Left renal pelvis (tissue), 4 donors: ENCODE measurements around the gene DNAH11. TPM values are rescaled to one million over a fixed set of nuclear protein-coding genes. Genes with fewer than 3 reads are reported as not detected.
"Not testable (repeated sequence)": the region's sequence is repeated elsewhere in the genome, so short reads cannot be mapped to it uniquely, and the experiment has no call there.

ENCODE experiments used
- DNase-seq, 4 donors: peaks; one replicate each; pipeline ENCODE4 v3.0.0-alpha.2; 2013; ENCODE audit warnings: low read depth in 4 of 4, low spot score in 3 of 4
- polyA plus RNA-seq, 4 donors: library from polyadenylated mRNA; unstranded; fragments of 120-200 nt; gene quantifications; one replicate each; pipeline ENCODE4 v1.2.1, GENCODE V29; 2013; ENCODE audit not compliant: insufficient read length in 4 of 4

Gene DNAH11
- polyA plus RNA-seq, 4 donors: 2.3 to 23.3 (median 3.2) TPM

GRCh38 chr7:21867816-21868575 lies 325.2 kb downstream of the DNAH11 start:
- DNase-seq: no peak

- no peak for DNase-seq
These were observed 325.7 kb downstream of the DNAH11 start for GRCh38 chr7:21868576-21868850.

GRCh38 chr7:21869785-21870402 lies 327.1 kb downstream of the DNAH11 start:
- no peak for DNase-seq

DNA sequence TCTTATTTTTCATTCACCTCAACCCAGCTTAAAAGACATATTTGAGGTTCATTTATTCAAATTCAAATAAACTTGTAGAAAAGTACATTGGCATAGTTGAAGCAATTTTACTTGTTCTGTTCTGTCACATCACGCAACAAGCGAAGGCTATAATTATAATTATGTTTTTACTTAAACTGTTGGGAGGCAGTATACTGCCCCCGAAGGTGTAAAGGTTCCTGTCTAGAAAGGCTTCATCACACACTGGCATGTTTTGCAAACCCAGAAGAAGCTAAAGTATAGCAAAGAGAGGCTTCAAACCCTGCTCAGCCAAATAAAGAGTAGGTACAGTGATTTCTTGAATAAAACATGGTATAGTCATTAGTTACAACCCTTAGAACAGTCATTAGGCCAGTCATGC lies 340.2 kb downstream of the DNAH11 start:
- no peak for DNase-seq

DNA sequence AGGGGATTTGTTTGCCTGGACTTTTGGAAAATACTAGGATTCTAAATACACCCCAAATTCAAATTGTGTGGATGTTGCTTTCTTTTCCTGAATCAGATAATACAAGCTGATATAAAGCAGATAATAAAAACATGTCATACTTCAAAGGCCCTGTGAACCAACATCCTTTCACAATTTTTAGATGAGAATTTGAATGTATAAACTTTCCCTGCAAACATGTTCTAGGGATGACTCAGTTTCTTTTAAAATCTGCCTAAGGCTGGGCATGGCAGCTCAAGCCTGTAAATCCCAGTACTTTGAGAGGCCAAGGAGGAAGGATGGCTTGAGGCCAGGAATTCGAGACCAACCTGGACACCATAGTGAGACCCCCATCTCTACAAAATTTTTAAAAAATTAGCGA lies 340.7 kb downstream of the DNAH11 start:
- not testable (repeated sequence) for DNase-seq

DNA sequence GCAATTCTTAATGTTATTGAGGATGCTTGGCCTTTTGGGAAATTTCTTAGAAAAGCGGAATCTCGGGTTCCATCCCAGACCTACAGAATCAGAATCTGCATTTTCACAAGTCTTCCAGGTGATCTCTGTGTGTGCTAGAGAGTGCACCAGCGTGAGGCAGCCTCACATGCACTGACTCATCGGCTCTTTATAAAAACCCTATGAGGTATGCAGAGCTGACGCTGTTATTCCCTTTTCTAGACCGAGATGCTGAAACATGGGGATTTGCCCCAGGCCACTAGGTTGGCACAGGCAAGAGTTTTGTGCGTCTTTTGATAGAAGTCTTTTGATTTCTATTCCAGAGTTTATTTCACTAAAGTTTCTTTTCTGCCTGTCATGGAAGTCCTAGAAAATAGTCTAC lies 341.7 kb downstream of the DNAH11 start:
- no peak for DNase-seq

- DNase-seq: no peak
These were observed 343.6 kb downstream of the DNAH11 start for GRCh38 chr7:21886396-21886795.

DNA sequence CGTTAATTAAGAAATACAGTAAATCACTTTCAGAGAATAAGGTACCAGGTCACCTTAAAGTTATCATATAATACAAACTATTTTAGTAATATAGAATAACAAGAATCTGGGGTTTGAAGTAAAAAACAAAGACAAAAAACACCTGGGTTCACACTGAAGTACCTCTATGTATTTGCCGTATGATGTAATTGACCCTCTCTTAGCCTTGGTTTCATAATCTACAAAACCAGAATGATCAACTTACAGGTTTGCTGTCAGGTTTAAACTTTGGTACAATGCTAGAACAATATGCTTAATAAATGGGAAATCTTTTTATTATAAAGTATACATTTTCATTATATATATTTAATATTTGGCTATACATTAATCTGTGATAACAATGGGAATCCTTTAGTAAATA lies 344.5 kb downstream of the DNAH11 start:
- DNase-seq: no peak

GRCh38 chr7:21887779-21888178 lies 344.9 kb downstream of the DNAH11 start:
- no peak for DNase-seq

GRCh38 chr7:21891291-21891690 lies 348.5 kb downstream of the DNAH11 start:
- DNase-seq: peak; percentile 14 to 54 (median 29)

DNA sequence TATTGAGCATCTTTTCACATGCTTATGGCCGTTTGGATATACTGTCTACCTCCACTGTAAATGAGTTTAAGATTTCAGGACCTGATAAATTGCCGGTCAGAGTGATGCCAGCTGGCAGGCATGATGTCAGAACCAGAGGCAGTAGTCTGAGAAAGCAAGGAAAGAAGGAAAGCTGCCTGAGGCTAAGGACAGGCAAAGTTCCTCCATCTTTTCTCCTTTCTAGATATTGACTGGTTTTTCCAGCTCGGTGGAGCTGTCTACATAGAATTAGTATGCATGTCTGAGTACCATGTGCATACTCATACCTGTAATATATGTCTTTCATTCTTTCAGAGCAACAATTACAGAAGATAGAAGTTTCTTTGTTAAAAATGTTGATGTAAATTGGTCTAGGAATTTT lies 350.6 kb downstream of the DNAH11 start:
- no peak for DNase-seq

- DNase-seq: no peak
These were observed 355.6 kb downstream of the DNAH11 start for GRCh38 chr7:21898265-21898930.

DNA sequence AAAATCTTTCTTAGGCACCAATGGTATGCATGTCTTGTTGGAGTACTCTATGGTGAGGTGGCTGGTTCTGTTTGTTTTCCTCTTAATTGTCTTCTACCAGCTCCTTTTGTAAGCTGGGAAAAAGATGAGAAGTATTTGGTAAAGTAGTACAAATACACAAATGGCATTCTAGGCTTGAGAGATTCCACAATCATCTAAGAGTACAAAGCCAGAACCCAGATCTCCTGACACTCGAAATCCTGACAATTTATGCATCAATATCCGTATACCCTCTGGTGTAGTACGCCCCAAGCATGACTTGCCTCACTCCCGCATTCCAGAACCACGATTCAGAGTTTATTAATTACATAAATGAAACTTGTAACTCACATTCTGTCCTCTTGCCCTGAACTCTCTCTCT lies 359.4 kb downstream of the DNAH11 start:
- no peak for DNase-seq

DNA sequence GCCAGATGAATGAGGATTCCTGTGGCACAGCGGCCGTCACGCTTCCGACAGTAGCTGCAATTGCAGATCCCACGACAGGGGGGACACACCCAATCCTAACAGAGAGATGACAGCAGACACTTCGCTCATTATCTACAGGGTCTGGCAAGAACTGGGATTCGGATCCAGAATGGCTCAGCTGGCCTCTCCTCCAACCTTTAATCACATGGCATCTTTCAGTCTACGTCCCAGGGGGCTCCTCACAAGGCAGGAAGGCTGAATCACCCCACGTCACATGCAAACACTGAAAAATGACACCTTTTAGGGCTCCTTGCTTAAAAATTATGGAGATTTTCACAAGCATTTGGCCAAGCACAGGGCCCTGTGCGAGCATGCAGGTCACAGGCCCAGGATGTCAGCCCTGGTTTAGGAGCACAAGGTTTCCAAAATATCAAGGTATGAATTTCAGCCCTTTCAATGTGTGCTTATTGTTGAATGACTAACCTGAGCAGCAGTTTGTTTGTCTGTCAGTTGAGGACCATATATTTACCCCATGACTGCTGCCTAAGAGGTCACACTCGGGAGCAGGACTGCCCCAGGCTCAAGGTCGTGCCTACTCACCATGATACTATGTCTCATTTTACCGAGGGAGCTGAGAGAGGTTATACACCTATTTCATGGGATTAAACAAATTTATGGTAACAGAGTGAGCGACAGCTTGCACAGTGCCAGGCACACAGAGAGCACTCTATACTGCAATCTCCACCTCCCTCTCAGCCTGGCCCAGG lies 360.4 kb downstream of the DNAH11 start:
- no peak for DNase-seq

GRCh38 chr7:21908746-21909145 lies 365.9 kb downstream of the DNAH11 start:
- DNase-seq: no peak

DNA sequence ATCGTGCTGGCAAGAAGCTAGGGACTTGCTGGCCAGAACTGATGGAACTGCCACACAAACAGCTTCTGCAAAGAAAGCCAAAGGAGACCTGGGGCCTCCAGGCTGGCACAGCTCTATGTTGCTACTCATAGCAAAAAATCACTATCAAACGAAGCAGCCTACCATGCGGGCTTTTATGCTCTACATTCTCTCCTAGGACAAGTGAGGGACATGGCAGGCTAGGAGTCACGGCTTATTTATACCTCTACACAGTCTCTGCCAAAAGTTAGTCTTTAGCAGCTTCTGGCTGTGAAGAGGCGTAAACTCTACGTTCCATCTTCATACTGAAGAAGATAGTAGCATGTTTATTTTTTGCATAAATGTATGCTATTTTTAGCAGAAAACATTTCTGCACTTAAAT lies 367.4 kb downstream of the DNAH11 start:
- no peak for DNase-seq

GRCh38 chr7:21911341-21911875 lies 368.6 kb downstream of the DNAH11 start:
- no peak for DNase-seq

DNA sequence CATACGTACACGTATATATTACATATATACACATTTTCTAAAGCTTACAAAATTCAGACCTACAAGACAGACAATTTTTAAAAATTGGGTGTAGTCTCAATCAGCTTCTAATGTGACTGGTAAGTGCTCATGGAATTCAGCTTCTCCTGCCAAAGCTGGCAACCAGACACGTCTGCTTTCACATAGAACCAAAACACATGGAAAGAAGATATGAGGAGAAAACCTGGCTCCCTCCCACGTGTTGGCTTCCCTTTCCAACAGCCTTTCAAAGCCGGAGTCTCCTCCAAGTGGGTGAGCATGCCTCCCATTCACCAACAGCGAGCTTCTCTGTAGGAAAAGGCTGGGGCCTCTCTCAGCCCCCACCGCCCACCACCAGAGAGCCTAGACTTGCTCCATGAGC lies 369.5 kb downstream of the DNAH11 start:
- DNase-seq: no peak

DNA sequence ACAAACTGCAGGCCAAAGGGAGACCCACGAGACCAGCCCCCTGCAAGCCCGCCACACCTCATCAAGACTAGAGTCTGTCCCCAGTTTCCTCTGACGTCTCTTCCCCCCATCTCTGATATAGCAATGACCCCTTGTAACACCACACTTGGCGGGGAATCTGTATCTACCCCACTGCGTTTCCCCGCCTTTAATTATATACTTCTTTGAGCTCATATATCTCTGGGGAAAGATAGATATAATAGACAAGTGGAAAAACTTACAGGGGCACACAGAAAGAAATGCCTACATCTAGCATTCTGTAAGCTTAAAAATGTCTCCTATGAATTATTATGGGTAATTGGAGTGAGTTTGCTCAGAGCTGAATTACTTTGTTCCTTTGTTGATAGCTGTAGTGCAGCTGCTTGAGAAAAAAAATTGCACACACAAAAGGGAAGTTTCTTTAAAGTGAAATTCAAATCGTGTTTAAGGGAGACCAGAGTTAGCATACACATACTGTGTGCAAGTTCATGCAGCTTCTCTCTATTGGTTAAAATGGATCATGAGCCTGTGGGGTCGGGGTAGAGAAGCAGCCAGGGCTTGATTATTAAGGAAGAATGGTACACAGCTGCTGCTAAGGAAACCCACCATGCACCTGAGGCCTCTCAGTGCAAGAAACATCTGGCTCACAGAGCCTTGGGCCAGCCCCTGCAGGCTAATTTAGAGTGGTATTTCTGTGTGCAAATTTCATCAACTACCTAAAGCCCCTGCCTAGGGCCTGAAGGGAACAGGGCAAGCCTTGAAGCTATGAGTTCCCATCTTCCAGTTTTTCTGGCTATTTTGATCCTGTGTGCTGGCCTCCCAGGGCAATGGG lies 370.3 kb downstream of the DNAH11 start:
- no peak for DNase-seq

- no peak for DNase-seq
These were observed 371.8 kb downstream of the DNAH11 start for GRCh38 chr7:21914671-21915070.
